Measurements from ENCODE around the gene LYRM4. TPM values are rescaled to one million over a fixed set of nuclear protein-coding genes. Genes with fewer than 3 reads are reported as not detected.

LYRM4 gene
- total RNA-seq, 2 experiments from 2014 or later, result 24.8 to 28.1 TPM

- intact Hi-C loops (cut with DNase I, micrococcal nuclease), result no loop called here
Measured at GRCh38 chr6:5287205-5287965, 26.6 kb upstream of the LYRM4 start.

DNA sequence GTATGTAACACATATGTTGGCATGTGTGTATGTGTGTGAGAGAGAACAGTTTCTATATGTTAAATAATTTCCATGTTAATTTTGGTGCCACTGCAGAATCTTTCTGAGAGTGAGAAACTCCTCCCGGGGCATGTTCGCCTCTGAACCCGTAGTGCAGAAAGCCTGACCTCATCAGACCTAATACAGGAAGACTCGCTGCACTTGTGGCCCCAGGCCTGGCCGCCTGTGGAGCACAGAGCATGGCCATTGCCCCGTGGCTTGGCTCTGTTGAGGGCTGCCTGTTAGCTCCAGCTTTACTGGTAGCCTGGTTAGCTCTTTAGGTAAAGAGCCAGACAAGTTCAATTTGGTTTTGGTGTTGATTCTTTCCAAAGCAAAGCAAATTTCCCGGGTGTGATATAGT is 26.0 kb upstream of the LYRM4 start:
- Histone ChIP-seq H3K9me3 (ENCODE audit: control insufficient read depth in 1 of 2, insufficient read depth in 1 of 2, low read length in 2 of 2) (no peaks in the 10 kb centered on the region), H3K4me3 (ENCODE audit: low read length) (no peak overlapping the region), H3K36me3 (ENCODE audit: insufficient read depth, low read length) (no peaks in the 10 kb centered on the region), H3K27me3 (ENCODE audit: control insufficient read depth in 1 of 2, insufficient read depth in 2 of 2, low read length in 2 of 2) (no peaks in the 10 kb centered on the region), H3K4me1 (ENCODE audit: insufficient read depth, low read length) (peaks cover 3% of the 10 kb centered on the region), H3K27ac (ENCODE audit: low read depth in 1 of 2, low read length in 2 of 2) (no peak overlapping the region)
- POLR2A ChIA-PET, result no interaction called here
- Mint-ChIP-seq H3K4me3 (no peak overlapping the region), H3K4me1 (ENCODE audit: low read depth) (peaks cover 47% of the 10 kb centered on the region), H3K36me3 (ENCODE audit: low read depth) (no peaks in the 10 kb centered on the region), H3K27ac (no peak overlapping the region), H3K9me3 (no peaks in the 10 kb centered on the region), H3K27me3 (no peaks in the 10 kb centered on the region)
- ATAC-seq (ENCODE audit: poor library complexity) (no peak), DNase-seq (no peak)
- intact Hi-C loops (cut with DNase I, micrococcal nuclease), result no loop called here
- TF ChIP-seq CTCF (IDR thresholded peaks at IDR 0.05), result no peak
- CTCF ChIA-PET, result no interaction called here

More at GRCh38 chr6:5287205-5287965, 26.6 kb upstream of the LYRM4 start:
- H3K4me3 ChIP-seq (ENCODE audit: low read length), result no peak overlapping the region
- H3K4me1 ChIP-seq (ENCODE audit: insufficient read depth, low read length), result peaks cover 3% of the 10 kb centered on the region
- peaks cover 47% of the 10 kb centered on the region for H3K4me1 Mint-ChIP-seq (ENCODE audit: low read depth)
- no peak overlapping the region for H3K27ac ChIP-seq (ENCODE audit: low read depth in 1 of 2, low read length in 2 of 2)
- ATAC-seq (ENCODE audit: poor library complexity) (no peak), DNase-seq (peak in 1 of 14 experiments; percentile 13)
- no peak overlapping the region for H3K27ac Mint-ChIP-seq
- no peak overlapping the region for H3K4me3 Mint-ChIP-seq
- POLR2A ChIA-PET, result no interaction called here
- no peaks in the 10 kb centered on the region for H3K36me3 Mint-ChIP-seq (ENCODE audit: low read depth)
- H3K27me3 ChIP-seq (ENCODE audit: control insufficient read depth in 1 of 2, insufficient read depth in 2 of 2, low read length in 2 of 2), result no peaks in the 10 kb centered on the region
- no peaks in the 10 kb centered on the region for H3K36me3 ChIP-seq (ENCODE audit: insufficient read depth, low read length)
- no peaks in the 10 kb centered on the region for H3K9me3 ChIP-seq (ENCODE audit: control insufficient read depth in 1 of 2, insufficient read depth in 1 of 2, low read length in 2 of 2)
- no peak for TF ChIP-seq CTCF (IDR thresholded peaks at IDR 0.05)
- H3K9me3 Mint-ChIP-seq, result no peaks in the 10 kb centered on the region
- CTCF ChIA-PET, result interaction anchor here (2.1 kb wide), 1 partner anchor 16 kb away, joined by 5 read pairs; no protein-coding TSS in a partner anchor
- no peaks in the 10 kb centered on the region for H3K27me3 Mint-ChIP-seq

- no peak for TF ChIP-seq CTCF (IDR thresholded peaks at IDR 0.05)
- H3K4me3 ChIP-seq (ENCODE audit: low read length), result no peak overlapping the region
- peaks cover 47% of the 10 kb centered on the region for H3K4me1 Mint-ChIP-seq (ENCODE audit: low read depth)
- ChIA-PET POLR2A (no interaction called here), CTCF (no interaction called here)
- no peaks in the 10 kb centered on the region for H3K27me3 ChIP-seq (ENCODE audit: control insufficient read depth in 1 of 2, insufficient read depth in 2 of 2, low read length in 2 of 2)
- no peaks in the 10 kb centered on the region for H3K9me3 ChIP-seq (ENCODE audit: control insufficient read depth in 1 of 2, insufficient read depth in 1 of 2, low read length in 2 of 2)
- intact Hi-C loops (cut with DNase I, micrococcal nuclease), result no loop called here
- H3K27ac ChIP-seq (ENCODE audit: low read depth in 1 of 2, low read length in 2 of 2), result no peak overlapping the region
- no peaks in the 10 kb centered on the region for H3K27me3 Mint-ChIP-seq
- no peak overlapping the region for H3K27ac Mint-ChIP-seq
- ATAC-seq (ENCODE audit: poor library complexity), result no peak
- no peaks in the 10 kb centered on the region for H3K9me3 Mint-ChIP-seq
- H3K36me3 Mint-ChIP-seq (ENCODE audit: low read depth), result no peaks in the 10 kb centered on the region
- no peak overlapping the region for H3K4me3 Mint-ChIP-seq
- no peak for DNase-seq
- H3K4me1 ChIP-seq (ENCODE audit: insufficient read depth, low read length), result peaks cover 3% of the 10 kb centered on the region
- no peaks in the 10 kb centered on the region for H3K36me3 ChIP-seq (ENCODE audit: insufficient read depth, low read length)
Measured at GRCh38 chr6:5285526-5285925, 24.8 kb upstream of the LYRM4 start.

Data from CD4-positive, alpha-beta T cell (primary cell).